LoVo (cell line): Measurements from ENCODE around the gene GBE1.
"Not testable (repeated sequence)": the region's sequence is repeated elsewhere in the genome, so short reads cannot be mapped to it uniquely, and the experiment has no call there.

Experiments used
- DNase-seq: peaks from one replicate; pipeline ENCODE4 v3.0.0-alpha.2; 2016; ENCODE audit warnings: low spot score

GBE1 gene

GRCh38 chr3:81753416-81754027, 7.9 kb downstream of the GBE1 start:
- no peak for DNase-seq

GRCh38 chr3:81752604-81753003, 8.8 kb downstream of the GBE1 start:
- no peak for DNase-seq

GRCh38 chr3:81749265-81749664, 12.2 kb downstream of the GBE1 start:
- no peak for DNase-seq

GRCh38 chr3:81747280-81747679, 14.2 kb downstream of the GBE1 start:
- not testable (repeated sequence) for DNase-seq

GRCh38 chr3:81744366-81744765, 17.1 kb downstream of the GBE1 start:
- DNase-seq: peak; percentile 56

GRCh38 chr3:81743096-81744025, 18.1 kb downstream of the GBE1 start:
- no peak for DNase-seq

- DNase-seq: no peak
Measured at GRCh38 chr3:81742581-81742980, 18.9 kb downstream of the GBE1 start.

- DNase-seq: no peak
Measured at GRCh38 chr3:81741216-81741615, 20.2 kb downstream of the GBE1 start.

- DNase-seq: no peak
Measured at GRCh38 chr3:81740731-81741130, 20.7 kb downstream of the GBE1 start.

GRCh38 chr3:81735334-81735733, 26.1 kb downstream of the GBE1 start:
- no peak for DNase-seq

- no peak for DNase-seq
Measured at GRCh38 chr3:81734742-81735141, 26.7 kb downstream of the GBE1 start.

- no peak for DNase-seq
Measured at GRCh38 chr3:81732642-81733041, 28.8 kb downstream of the GBE1 start.

- no peak for DNase-seq
Measured at GRCh38 chr3:81728766-81729544, 32.5 kb downstream of the GBE1 start.

- no peak for DNase-seq
Measured at GRCh38 chr3:81726735-81727134, 34.7 kb downstream of the GBE1 start.

- no peak for DNase-seq
Measured at GRCh38 chr3:81726132-81726531, 35.3 kb downstream of the GBE1 start.

GRCh38 chr3:81723732-81724313, 37.6 kb downstream of the GBE1 start:
- no peak for DNase-seq

- no peak for DNase-seq
Measured at GRCh38 chr3:81718311-81718710, 43.1 kb downstream of the GBE1 start.

GRCh38 chr3:81716870-81717509, 44.5 kb downstream of the GBE1 start:
- no peak for DNase-seq

- no peak for DNase-seq
Measured at GRCh38 chr3:81713031-81713430, 48.4 kb downstream of the GBE1 start.

- no peak for DNase-seq
Measured at GRCh38 chr3:81709606-81710005, 51.8 kb downstream of the GBE1 start.

- no peak for DNase-seq
Measured at GRCh38 chr3:81707996-81708395, 53.4 kb downstream of the GBE1 start.

- no peak for DNase-seq
Measured at GRCh38 chr3:81702126-81702525, 59.3 kb downstream of the GBE1 start.
